Measurements from ENCODE around the gene SLC7A6. TPM values are rescaled to one million over a fixed set of nuclear protein-coding genes. Genes with fewer than 3 reads are reported as not detected.

The SLC7A6 gene
- 10 to 100 TPM; 11.3 to 12.9 (median 12.8) TPM for polyA plus RNA-seq (ENCODE audit: insufficient read length in 3 of 3)

GRCh38 chr16:68264128-68265077 is at the start of gene SLC7A6:
SLC7A6 (plus strand) TSS chr16:68264526; CDS start chr16:68274727, 10,201 bp downstream.
- no peak for DNase-seq (ENCODE audit: low read depth in 3 of 3, low spot score in 2 of 3)

DNA sequence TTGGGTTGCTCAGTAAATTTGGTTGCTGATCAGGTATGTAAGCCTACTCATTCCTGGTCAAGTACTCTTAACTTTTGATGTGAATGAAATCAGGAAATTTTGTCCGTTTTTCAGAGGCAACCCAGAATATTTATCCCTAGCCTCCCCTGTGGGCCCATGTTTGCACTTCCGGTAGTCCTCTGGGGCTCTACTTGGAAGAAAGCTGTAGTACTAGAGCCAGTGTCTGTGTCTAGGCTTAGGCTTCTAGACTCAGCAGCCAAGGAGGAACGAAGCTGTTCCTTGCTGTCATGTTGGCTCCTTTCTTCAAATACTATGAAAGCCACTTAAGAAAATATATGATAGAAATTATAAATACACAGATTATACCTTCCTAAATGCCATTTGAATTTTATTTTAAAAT is 49.6 kb upstream of the SLC7A6 start:
- no peak for DNase-seq (ENCODE audit: low read depth in 3 of 3, low spot score in 2 of 3)

DNA sequence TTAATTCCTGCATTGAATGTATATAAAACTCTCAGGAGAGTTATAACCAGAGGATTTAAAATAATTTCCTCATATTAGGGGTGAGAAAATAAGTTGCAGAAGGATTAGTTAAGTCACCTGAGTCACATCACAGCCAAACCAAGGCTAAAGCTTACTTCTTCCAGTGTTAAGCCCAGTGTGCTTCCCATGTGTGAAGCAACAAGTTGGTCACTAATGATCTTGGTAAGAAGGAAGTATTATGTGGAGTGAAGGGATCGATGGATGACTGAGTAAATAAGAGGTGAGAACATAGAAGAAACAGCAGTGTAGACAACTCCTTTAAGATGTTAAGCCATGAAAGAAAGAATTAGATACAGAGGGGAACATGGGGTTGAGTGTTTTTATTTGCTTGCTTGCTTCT is 49.0 kb upstream of the SLC7A6 start:
- no peak for DNase-seq (ENCODE audit: low read depth in 3 of 3, low spot score in 2 of 3)

DNA sequence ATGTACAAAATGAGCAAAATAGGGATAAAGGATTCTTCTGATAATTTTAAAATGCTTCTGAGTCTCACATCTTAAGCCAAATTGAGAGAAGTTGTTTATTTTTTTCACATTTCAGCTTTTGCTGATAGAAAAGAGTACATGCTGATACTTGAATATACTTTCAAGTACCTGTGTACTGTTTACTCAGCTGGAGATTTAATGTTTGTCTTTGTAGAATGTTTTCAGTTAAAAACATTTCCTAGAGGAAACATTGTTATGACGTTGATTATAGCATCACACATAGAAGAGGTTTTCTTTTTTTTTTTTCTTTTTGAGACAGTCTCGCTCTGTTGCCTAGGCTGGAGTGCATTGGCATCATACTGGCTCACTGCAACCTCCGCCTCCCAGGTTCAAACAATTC is 48.1 kb upstream of the SLC7A6 start:
- DNase-seq (ENCODE audit: low read depth in 3 of 3, low spot score in 2 of 3) = no peak

DNA sequence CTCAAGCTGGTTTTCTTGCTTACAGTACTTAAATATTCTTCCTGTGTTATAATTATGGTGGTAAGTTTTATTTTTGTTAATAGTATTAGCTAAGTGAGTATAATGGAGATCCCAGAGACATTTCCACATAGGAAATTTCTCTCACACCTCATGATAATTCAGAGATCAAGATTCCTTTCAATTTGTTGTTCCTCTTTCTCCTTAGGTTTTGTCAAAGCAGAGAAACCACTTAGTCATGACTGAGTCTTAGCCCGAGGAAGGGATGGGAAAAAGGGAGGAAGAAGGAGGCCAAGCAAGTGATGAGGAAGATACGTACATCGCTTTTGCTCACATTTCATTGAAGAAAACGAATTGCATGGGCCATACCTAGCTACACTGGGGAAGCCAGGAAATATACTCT is 46.8 kb upstream of the SLC7A6 start:
- no peak for DNase-seq (ENCODE audit: low read depth in 3 of 3, low spot score in 2 of 3)

DNA sequence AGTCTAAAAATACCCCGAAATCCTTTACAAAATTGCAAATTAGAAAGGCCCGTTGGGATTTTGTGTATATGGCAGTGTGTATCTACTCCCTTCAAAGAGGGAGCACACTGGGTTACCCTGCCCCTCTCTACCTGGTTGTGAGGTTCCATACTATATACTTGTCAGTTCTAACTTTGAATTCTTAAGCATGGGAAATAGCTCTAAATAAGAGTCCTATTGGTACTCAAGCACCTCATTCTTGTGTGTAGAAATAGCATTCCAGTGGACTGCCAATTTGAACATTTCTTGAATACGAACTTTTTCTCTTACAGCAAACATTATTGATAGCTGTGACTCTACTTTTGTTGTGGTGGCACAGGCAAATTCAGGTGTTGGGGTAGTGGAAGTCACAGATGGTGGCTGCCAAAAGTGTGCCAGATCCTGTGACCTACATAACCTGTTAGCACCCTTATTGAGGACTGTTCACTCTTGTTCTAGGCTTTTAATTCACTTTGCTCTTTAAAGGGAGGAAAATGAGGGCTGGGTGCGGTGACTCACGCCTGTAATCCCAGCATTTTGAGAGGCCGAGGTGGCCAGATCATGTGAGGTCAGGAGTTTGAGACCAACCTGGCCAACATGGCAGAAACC is 44.5 kb upstream of the SLC7A6 start:
- no peak for DNase-seq (ENCODE audit: low read depth in 3 of 3, low spot score in 2 of 3)

DNA sequence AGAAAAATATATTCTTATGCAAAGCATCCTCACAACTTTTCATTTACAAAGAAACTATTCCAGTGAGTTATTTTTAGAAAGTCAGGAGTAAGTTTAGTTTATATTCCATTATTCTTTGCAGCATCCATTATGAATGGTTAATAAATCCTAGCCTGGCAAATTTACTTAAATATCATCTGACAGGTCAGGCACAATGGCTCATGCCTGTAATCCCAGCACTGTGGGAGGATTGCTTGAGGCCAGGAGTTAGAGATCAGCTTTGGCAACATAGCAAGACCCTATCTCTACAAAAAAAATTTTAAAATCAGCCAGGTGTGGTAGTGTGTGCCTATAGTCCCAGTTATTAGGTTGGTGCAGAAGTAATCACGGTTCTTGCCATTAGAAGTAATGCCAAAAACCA is 41.3 kb upstream of the SLC7A6 start:
- no peak for DNase-seq (ENCODE audit: low read depth in 3 of 3, low spot score in 2 of 3)

DNA sequence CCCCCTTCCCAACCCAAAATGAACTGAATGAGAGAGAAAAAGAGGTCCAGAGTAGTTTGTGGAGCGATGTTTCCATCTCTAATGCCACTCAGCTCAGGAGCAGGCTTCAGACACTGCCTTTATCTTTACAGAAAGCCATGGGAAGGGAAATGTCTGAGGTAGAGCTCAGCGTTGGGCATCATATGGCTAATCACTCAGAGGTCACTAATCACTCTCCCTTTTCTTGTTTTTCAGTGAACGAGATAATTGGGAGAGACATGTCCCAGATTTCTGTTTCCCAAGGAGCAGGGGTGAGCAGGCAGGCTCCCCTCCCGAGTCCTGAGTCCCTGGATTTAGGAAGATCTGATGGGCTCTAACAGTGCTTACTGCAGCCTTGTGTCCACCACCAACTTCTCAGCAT is 38.2 kb upstream of the SLC7A6 start:
- no peak for DNase-seq (ENCODE audit: low read depth in 3 of 3, low spot score in 2 of 3)

DNA sequence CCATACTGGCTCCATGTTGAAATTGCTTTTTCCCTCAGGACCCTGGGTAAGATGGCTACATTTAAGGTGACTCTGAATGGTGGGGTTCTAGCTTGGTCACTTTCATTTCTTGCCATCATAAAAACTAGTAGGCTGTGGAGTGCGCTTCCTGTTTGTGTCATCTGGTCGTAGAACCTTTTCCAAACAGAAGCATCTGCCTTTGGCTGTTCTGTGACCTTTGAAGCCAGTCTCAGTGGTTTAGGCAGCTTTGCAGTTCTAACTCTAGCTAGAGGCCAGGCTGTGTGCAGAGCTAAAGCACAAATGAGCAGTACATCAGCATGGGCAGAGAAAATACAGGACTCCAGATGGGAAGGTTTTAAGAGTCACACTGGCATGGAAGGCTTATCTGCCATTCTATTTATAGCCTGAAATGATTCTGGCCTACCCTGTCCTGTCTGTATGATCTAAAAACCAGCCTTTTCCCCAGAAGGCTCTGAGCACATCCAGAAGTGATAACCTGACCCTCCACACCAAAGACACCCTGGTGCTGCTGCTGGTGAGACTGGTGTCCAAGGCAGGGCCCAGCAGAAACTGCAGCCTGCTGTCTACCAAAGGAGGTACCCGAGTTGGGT is 37.0 kb upstream of the SLC7A6 start:
- no peak for DNase-seq (ENCODE audit: low read depth in 3 of 3, low spot score in 2 of 3)

DNA sequence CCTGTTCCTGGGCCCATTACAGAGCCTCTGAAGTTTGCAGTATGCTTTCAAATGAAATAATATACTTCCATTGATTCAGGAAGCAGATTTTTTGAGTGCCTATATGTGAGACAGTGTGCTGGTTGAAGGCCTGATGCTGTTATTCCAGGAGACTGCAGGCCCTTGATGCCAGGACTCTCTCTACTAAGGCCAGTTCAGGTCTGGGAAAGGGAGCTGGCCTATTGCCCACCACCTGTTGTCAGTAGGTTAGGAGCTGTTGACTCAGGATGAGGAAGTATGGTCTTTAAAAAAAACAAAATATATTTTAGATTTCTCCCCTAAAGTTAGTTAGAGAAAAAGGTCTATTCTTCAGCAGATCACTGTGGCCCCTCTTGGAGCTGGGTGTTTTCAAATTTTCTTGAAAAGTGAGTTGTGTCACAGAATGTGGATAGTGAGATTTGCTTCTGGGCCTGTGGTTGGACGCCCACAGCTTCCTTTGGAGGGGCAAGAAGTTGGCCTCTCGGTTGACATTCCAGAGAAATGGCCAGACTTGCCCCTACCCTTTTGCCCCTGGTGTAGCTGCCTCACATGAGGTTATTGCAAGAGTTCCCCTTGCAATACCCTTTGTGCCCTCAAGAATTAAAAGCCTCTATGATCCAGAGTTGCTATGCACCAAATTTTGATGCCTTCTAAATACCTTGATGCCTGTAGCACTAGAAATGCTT is 36.3 kb upstream of the SLC7A6 start:
- no peak for DNase-seq (ENCODE audit: low read depth in 3 of 3, low spot score in 2 of 3)

DNA sequence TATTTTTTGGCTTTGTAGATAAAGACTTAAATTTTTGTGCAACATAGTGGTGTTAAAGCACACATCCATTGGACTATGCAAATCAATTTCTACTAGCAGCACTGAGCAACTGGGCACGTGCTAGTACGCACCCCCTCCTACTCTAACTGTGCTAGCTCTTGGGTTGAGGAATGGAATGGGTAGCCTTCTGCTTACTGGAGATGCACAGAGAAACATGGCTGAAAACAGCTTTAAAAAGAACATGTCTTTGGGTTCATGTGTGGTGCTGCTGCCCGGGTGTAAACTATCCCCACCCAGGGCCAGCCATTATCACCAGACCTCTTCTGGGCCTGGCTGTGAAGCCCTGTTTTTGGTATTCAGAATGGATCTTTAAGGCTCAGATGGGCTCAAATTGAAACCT is 35.7 kb upstream of the SLC7A6 start:
- DNase-seq (ENCODE audit: low read depth in 3 of 3, low spot score in 2 of 3) = no peak

DNA sequence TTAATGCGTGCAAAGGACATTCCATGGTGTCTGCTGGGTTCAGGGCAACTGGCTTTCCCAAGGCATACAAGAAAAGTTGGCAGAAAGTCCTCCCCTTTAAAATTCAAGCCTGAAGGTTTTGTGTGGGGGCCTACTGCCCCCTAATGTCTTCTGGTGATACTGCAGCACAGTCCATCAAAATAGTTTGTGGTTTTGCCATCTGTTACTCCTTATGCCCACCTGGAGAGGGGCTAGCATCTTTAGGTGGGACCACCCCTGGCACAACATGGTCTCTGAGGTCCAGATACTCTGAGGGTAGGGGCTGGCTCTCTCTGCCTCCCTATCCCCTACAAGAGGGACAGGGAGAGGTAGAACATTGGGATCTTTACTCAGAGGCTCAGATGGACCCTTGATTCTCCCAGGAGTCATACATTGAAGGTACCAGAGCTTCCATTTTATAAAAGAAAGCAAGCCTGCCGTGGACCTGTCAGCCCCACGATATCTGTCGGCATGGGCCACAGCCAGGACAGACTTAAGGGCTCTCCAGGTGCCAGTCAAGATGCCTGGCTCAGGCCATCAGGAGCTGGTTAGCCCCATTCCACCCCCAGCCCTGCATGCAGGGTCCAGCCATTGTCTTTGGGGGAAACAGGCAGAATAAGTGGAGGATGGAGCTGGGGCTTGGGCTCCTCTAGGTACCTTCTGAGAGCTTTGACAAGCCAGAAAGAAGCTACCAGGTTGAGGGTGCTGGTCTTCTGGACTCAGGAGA is 34.7 kb upstream of the SLC7A6 start:
- DNase-seq (ENCODE audit: low read depth in 3 of 3, low spot score in 2 of 3) = peak in 2 of 3 donors; percentile 42 to 43

- no peak for DNase-seq (ENCODE audit: low read depth in 3 of 3, low spot score in 2 of 3)
Measured at GRCh38 chr16:68230176-68230571, 34.2 kb upstream of the SLC7A6 start.

DNA sequence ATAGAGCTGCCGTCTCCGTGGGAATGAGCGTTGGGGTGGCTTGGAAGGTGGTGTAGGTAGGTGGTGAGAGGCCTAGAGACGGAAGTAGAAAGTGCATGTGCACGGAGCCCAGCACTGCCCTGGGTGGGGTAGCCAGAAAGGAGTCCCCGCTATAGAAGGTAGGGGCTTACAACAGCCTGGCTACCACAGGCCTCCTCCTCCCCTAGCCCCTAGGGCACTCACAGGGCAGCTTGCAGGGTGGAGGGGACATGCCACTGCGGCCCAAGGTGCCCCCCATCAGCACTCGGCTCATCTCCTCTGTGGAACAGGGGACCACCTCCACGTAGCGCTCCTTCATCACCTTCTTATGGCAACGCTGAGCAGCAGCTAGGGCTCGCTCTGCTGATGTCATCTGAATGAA is 33.4 kb upstream of the SLC7A6 start:
- no peak for DNase-seq (ENCODE audit: low read depth in 3 of 3, low spot score in 2 of 3)

DNA sequence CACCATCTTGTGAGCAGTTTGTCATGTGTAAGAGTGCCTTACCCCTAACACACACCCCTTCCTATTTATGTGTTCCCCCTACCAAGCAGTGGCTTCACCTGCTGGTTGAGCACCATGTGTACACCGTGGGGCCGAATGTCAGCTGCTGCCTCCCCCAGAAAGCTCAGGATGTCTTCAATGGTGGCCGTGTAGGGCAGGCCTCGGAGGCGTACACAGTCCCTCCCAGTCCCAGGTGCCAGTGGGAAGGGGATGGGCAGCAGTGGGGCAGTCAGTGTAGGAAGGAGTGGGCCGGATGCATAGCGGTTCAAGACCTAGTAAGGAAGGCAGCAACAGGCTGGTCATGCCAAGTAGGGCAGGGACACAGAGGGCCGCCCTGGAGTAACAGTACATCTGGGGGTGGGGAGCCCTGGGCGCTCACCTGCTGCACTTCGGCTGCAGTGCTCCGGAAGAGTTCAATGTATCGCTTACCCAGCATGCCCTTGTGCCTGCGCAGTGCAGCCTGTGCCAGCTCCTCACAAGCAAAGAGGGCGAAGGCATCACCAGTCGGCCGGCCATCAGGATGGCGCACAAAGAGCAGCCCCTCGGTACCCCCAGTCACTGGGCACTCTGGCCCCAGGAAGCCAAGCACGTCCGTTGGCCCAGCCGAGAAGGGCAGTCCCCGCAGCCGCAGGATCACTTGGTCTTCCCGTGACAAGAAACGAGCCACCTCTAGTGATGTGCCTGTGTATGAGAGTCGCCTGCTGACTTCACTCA is 32.8 kb upstream of the SLC7A6 start:
- DNase-seq (ENCODE audit: low read depth in 3 of 3, low spot score in 2 of 3) = no peak

DNA sequence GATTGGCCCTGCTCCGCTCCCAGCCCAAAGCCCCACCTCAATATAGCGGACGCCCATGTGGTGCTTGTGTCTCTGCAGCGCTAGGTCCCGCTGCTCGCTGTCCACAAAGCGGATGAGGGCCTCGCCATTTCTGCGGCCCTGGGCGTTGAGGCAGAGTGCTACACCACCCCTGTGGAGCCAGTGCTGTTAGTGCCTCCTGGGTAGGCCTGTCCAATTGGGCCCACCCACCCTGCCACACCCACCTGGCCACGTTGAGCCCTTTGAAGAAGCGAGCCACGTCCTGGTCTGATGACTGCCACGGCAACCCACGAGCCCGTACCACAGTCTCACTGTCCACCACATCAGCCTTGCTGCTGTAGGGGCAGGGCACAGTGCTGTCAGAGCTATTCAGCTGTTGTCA is 32.0 kb upstream of the SLC7A6 start:
- no peak for DNase-seq (ENCODE audit: low read depth in 3 of 3, low spot score in 2 of 3)

GRCh38 chr16:68233085-68233834 is 31.1 kb upstream of the SLC7A6 start:
- no peak for DNase-seq (ENCODE audit: low read depth in 3 of 3, low spot score in 2 of 3)

GRCh38 chr16:68233835-68234187 is 30.5 kb upstream of the SLC7A6 start:
- no peak for DNase-seq (ENCODE audit: low read depth in 3 of 3, low spot score in 2 of 3)
